Activated B cell treated with CpG ODN at 0.5 μM for 24 hours (primary cell): ENCODE measurements around the gene SLC9C1. TPM values are rescaled to one million over a fixed set of nuclear protein-coding genes. Genes with fewer than 3 reads are reported as not detected.

ENCODE experiments used
- ATAC-seq: fragments of 200-7000 bp; cut with Tn5 transposase; one replicate; pipeline ENCODE4 v1.10.0; 2021; ENCODE audit warnings: low read depth, mild to moderate bottlenecking, moderate library complexity
- CTCF ChIA-PET: fragments of 350-600 bp; sonication (Branson Sonifier 250); formaldehyde crosslinking; loops from one replicate; lab custom pipeline; 2021; ENCODE audit warnings: antibody characterized with exemption; lab: Charles Lee
- POLR2A ChIA-PET: fragments of 350-600 bp; sonication (Branson Sonifier 250); formaldehyde crosslinking; loops from one replicate; lab custom pipeline; 2021; ENCODE audit warnings: antibody characterized with exemption; lab: Charles Lee
- DNase-seq: peaks from one replicate; pipeline ENCODE4 v3.0.0; 2022
- H3K27ac Mint-ChIP-seq: one replicate; pipeline ENCODE4 v1.8.0; 2020; ENCODE audit warnings: mixed read lengths
- H3K27me3 Mint-ChIP-seq: one replicate; pipeline ENCODE4 v1.8.0; 2021; ENCODE audit warnings: mixed read lengths
- H3K36me3 Mint-ChIP-seq: one replicate; pipeline ENCODE4 v1.8.0; 2021; ENCODE audit warnings: low read depth, mixed read lengths
- H3K4me1 Mint-ChIP-seq: one replicate; pipeline ENCODE4 v1.8.0; 2021; ENCODE audit warnings: mixed read lengths
- H3K4me3 Mint-ChIP-seq: one replicate; pipeline ENCODE4 v1.8.0; 2020; ENCODE audit warnings: mild to moderate bottlenecking, mixed read lengths
- H3K9me3 Mint-ChIP-seq: one replicate; pipeline ENCODE4 v1.8.0; 2020; ENCODE audit warnings: mixed read lengths
- CTCF ChIP-seq: fragments of 200-600 bp; IDR thresholded peaks from one replicate; pipeline ENCODE4 v1.8.0; 2022; ENCODE audit warnings: antibody characterized with exemption, mild to moderate bottlenecking
- intact Hi-C: fragments of 100-400 bp; cut with micrococcal nuclease; formaldehyde crosslinking; loops from one replicate; pipeline ENCODE4 v1.15.1; 2024
- total RNA-seq: library from RNA; stranded (reverse); gene quantifications from 2 replicates; pipeline ENCODE4 v1.2.3, GENCODE V29; 2022

SLC9C1 gene
- total RNA-seq, 1 donor from 2014 or later = 0.58 TPM

GRCh38 chr3:112124907-112125607, 169.0 kb downstream of the SLC9C1 start:
- peak overlapping the region; percentile 5 for H3K4me3 Mint-ChIP-seq
- CTCF ChIA-PET = interaction anchor here (0.7 to 1.5 kb wide), 4 partner anchors 12 to 168 kb away, joined by 3 to 7 read pairs (median 3); no protein-coding TSS in a partner anchor
- peaks cover 42% of the 10 kb centered on the region for H3K36me3 Mint-ChIP-seq
- ATAC-seq (no peak), DNase-seq (no peak)
- no peak for TF ChIP-seq CTCF
- no peaks in the 10 kb centered on the region for H3K9me3 Mint-ChIP-seq
- no peaks in the 10 kb centered on the region for H3K27me3 Mint-ChIP-seq
- POLR2A ChIA-PET = interaction anchor here (0.9 kb wide), 1 partner anchor 10 kb away, joined by 5 read pairs; no protein-coding TSS in a partner anchor
- H3K4me1 Mint-ChIP-seq = peaks cover 95% of the 10 kb centered on the region
- intact Hi-C loops = no loop called here
- H3K27ac Mint-ChIP-seq = peak overlapping the region; percentile 69

GRCh38 chr3:112123548-112123947, 170.5 kb downstream of the SLC9C1 start:
- no peak for ATAC-seq
- Mint-ChIP-seq H3K9me3 (no peaks in the 10 kb centered on the region), H3K4me1 (peaks cover 95% of the 10 kb centered on the region), H3K27ac (peak overlapping the region; percentile 30), H3K27me3 (no peaks in the 10 kb centered on the region), H3K4me3 (no peak overlapping the region), H3K36me3 (peaks cover 39% of the 10 kb centered on the region)
- no peak for TF ChIP-seq CTCF
- no peak for DNase-seq
- CTCF ChIA-PET = interaction anchor here (0.9 to 1.2 kb wide), 2 partner anchors 9 to 13 kb away, joined by 3 to 4 read pairs; partner anchors contain the start of gene GCSAM
- POLR2A ChIA-PET = interaction anchor here (0.7 to 1.9 kb wide), 2 partner anchors 12 kb away, joined by 3 to 7 read pairs; no protein-coding TSS in a partner anchor
- intact Hi-C loops = no loop called here

- peak overlapping the region; percentile 24 for H3K27ac Mint-ChIP-seq
Observed at GRCh38 chr3:112122870-112123269, 171.1 kb downstream of the SLC9C1 start.

DNA sequence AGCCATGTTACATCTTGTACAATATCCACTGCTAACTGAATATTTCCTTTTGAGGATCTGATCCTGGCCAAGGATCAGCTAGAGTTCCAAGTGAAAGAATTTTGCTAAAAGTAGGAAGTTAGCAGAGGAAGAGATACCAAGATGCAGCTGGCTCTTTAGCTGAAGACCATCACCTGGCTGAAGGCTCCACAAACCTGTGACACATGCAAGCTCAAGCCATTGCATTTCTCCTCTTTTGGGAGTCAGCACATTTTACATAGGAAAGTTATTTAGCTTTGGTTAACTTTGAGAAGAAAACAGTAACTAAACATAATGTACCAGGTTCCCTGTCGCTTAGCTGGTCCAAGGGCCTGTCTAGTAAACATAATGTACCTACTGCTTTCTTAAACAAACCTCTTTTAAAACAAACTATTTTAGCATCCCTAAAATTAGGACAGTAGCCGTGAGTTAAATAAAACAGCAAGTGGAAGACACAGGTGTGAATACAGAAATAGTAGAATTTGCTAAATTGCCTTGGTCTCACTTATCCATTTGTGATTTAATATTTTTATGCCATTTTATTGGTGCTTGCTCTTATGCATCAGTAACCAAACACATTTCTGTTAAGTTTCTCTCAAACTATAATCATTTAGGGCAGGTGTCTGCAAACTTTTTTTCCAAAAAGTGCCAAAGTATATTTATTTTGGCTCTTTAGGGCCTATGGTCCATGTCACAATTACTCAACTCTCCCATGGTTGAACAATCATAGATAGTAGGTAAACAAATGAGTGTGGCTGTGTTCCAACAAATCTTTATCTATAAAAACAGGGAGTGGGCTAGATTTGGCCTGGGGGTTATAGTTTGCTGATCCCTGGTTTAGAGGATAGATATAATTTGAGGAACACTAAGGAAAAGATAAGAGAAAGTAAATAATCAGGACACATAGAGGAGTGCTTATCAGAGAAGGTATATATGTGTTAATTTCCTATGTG, 172.2 kb downstream of the SLC9C1 start:
- no peak for TF ChIP-seq CTCF
- Mint-ChIP-seq H3K4me1 (peaks cover 95% of the 10 kb centered on the region), H3K4me3 (no peak overlapping the region), H3K27ac (peak overlapping the region; percentile 56), H3K9me3 (no peaks in the 10 kb centered on the region), H3K36me3 (peaks cover 37% of the 10 kb centered on the region), H3K27me3 (no peaks in the 10 kb centered on the region)
- intact Hi-C loops = no loop called here
- POLR2A ChIA-PET = interaction anchor here (1.1 kb wide), 1 partner anchor 15 kb away, joined by 3 read pairs; no protein-coding TSS in a partner anchor
- DNase-seq (no peak), ATAC-seq (no peak)
- CTCF ChIA-PET = interaction anchor here (1.3 to 1.4 kb wide), 2 partner anchors 10 to 16 kb away, joined by 3 to 8 read pairs; no protein-coding TSS in a partner anchor

More at GRCh38 chr3:112122870-112123269, 171.1 kb downstream of the SLC9C1 start:
- peaks cover 95% of the 10 kb centered on the region for H3K4me1 Mint-ChIP-seq
- DNase-seq (no peak), ATAC-seq (no peak)
- H3K27me3 Mint-ChIP-seq = no peaks in the 10 kb centered on the region
- intact Hi-C loops = no loop called here
- H3K9me3 Mint-ChIP-seq = no peaks in the 10 kb centered on the region
- no peak for TF ChIP-seq CTCF
- no peak overlapping the region for H3K4me3 Mint-ChIP-seq
- H3K36me3 Mint-ChIP-seq = peaks cover 39% of the 10 kb centered on the region
- CTCF ChIA-PET = interaction anchor here (1.2 kb wide), 1 partner anchor 10 kb away, joined by 4 read pairs; the partner anchor contains the start of gene GCSAM
- POLR2A ChIA-PET = interaction anchor here (0.7 to 1.9 kb wide), 2 partner anchors 11 to 13 kb away, joined by 3 to 7 read pairs; no protein-coding TSS in a partner anchor
